HG03108 (cell line): Measurements from ENCODE around the gene B4GALNT4.
"Not testable (repeated sequence)": the region's sequence is repeated elsewhere in the genome, so short reads cannot be mapped to it uniquely, and the experiment has no call there.

Experiments used
- ATAC-seq: cut with Tn5 transposase; IDR thresholded peaks from one replicate; pipeline ENCODE4 v1.9.1; 2021; ENCODE audit warnings: moderate library complexity; ENCODE audit not compliant: unreplicated experiment

Gene B4GALNT4

GRCh38 chr11:357582-357981, 11.7 kb upstream of the B4GALNT4 start:
- ATAC-seq: no peak

- ATAC-seq: no peak
These were observed 11.0 kb upstream of the B4GALNT4 start for GRCh38 chr11:358129-358800.

GRCh38 chr11:359181-359714, 10.1 kb upstream of the B4GALNT4 start:
- ATAC-seq: no peak

- no peak for ATAC-seq
These were observed 8.7 kb upstream of the B4GALNT4 start for GRCh38 chr11:360326-361280.

GRCh38 chr11:362642-363442, 6.5 kb upstream of the B4GALNT4 start:
- ATAC-seq: no peak

- ATAC-seq: not testable (repeated sequence)
These were observed 5.9 kb upstream of the B4GALNT4 start for GRCh38 chr11:363443-363805.

- peak; percentile 49 for ATAC-seq
These were observed 5.1 kb upstream of the B4GALNT4 start for GRCh38 chr11:363948-364761.

- no peak for ATAC-seq
These were observed 4.1 kb upstream of the B4GALNT4 start for GRCh38 chr11:364991-365725.

- ATAC-seq: no peak
These were observed 3.5 kb upstream of the B4GALNT4 start for GRCh38 chr11:365831-366230.

- ATAC-seq: no peak
These were observed 1.3 kb upstream of the B4GALNT4 start for GRCh38 chr11:367956-368413.

- ATAC-seq: no peak
These were observed 624 bp upstream of the B4GALNT4 start for GRCh38 chr11:368414-369335.

- no peak for ATAC-seq
These were observed 1.0 kb downstream of the B4GALNT4 start for GRCh38 chr11:370070-370941.

GRCh38 chr11:371051-371450, 1.8 kb downstream of the B4GALNT4 start:
- ATAC-seq: no peak

GRCh38 chr11:371716-372590, 2.7 kb downstream of the B4GALNT4 start:
- no peak for ATAC-seq

GRCh38 chr11:372809-373715, 3.8 kb downstream of the B4GALNT4 start:
- ATAC-seq: no peak
